ENCODE data around the gene NPTX1. TPM values are rescaled to one million over a fixed set of nuclear protein-coding genes. Genes with fewer than 3 reads are reported as not detected.
A peak's percentile ranks its signal among the peaks of the same experiment; 100 is the strongest.

NPTX1 gene
- total and polyA plus RNA-seq, 2 of the 13 experiments (the other 11 are each of a cell fraction or from before 2014, with no cell fraction given): 0.01 TPM; not detected in 1

GRCh38 chr17:80441133-80441578 lies 35.3 kb downstream of the NPTX1 start (continued):
- TF ChIP-seq ZFP41 (CRISPR knock-in tag; IDR thresholded peaks at IDR 0.05; ENCODE audit: borderline replicate concordance) (peak; percentile 84; the same call in 1 of the 2 replicates), FUBP1 (CRISPR knock-in tag; IDR thresholded peaks at IDR 0.05; ENCODE audit: borderline replicate concordance) (no peak), HINFP (CRISPR knock-in tag; IDR thresholded peaks at IDR 0.05; ENCODE audit: low read depth) (0 out of 2 replicates have a peak, but pooled peaks have one; percentile 27), MAFG (CRISPR knock-in tag; IDR thresholded peaks at IDR 0.05) (no peak), AKNA (CRISPR knock-in tag; IDR thresholded peaks at IDR 0.05; ENCODE audit: borderline replicate concordance) (peak; percentile 81), ZSCAN25 (CRISPR knock-in tag; IDR thresholded peaks at IDR 0.05) (peak; percentile 38; the same call in 1 of the 2 replicates), POLR2G (IDR thresholded peaks at IDR 0.05; ENCODE audit: low read depth, low read length) (no peak), ZNF329 (CRISPR knock-in tag; IDR thresholded peaks at IDR 0.05; ENCODE audit: low read depth) (peak; percentile 87), ZBTB21 (CRISPR knock-in tag; IDR thresholded peaks at IDR 0.05) (peak; percentile 58; the same call in 1 of the 2 replicates), HNRNPLL (IDR thresholded peaks at IDR 0.05; ENCODE audit: low read depth, low read length, poor library complexity, severe bottlenecking) (no peak), CHCHD3 (CRISPR knock-in tag; IDR thresholded peaks at IDR 0.05) (peak; percentile 70; the same call in 1 of the 2 replicates), BCL6 (CRISPR knock-in tag; IDR thresholded peaks at IDR 0.05) (peak; percentile 59), ZBTB1 (CRISPR knock-in tag; IDR thresholded peaks at IDR 0.05; ENCODE audit: borderline replicate concordance) (peak; percentile 79; the same call in 1 of the 2 replicates), HOMEZ (CRISPR knock-in tag; IDR thresholded peaks at IDR 0.05; ENCODE audit: low read depth) (peak; percentile 82)
